Upper lobe of left lung (tissue), 6 donors: ENCODE data around the gene HELZ2. TPM values are rescaled to one million over a fixed set of nuclear protein-coding genes. Genes with fewer than 3 reads are reported as not detected.
A peak's percentile ranks its signal among the peaks of the same experiment; 100 is the strongest.
"Not testable (repeated sequence)": the region's sequence is repeated elsewhere in the genome, so short reads cannot be mapped to it uniquely, and the experiment has no call there.

ENCODE experiments used
- ATAC-seq, 2 donors: fragments of 200-7000 bp; cut with Tn5 transposase; one replicate each; pipeline ENCODE4 v1.9.1; 2022; ENCODE audit warnings: mild to moderate bottlenecking in 2 of 2, moderate library complexity in 2 of 2; ENCODE audit not compliant: low FRiP score in 2 of 2
- DNase-seq, 2 donors: peaks; one replicate each; pipeline ENCODE4 v3.0.0-alpha.2; 2019 to 2020
- H3K27ac ChIP-seq, 4 donors: fragments of 200-600 bp; sonication (generic); one replicate each; pipeline ENCODE4 v1.5.1; 2016 to 2019
- H3K27me3 ChIP-seq, 4 donors: fragments of 200-600 bp; sonication (generic); one replicate each; pipeline ENCODE4 v1.5.1; 2017 to 2019
- H3K36me3 ChIP-seq, 4 donors: fragments of 200-600 bp; sonication (generic); one replicate each; pipeline ENCODE4 v1.5.1; 2016 to 2019
- H3K4me1 ChIP-seq, 4 donors: fragments of 200-600 bp; sonication (generic); one replicate each; pipeline ENCODE4 v1.5.1; 2018 to 2019
- H3K4me3 ChIP-seq, 4 donors: fragments of 200-600 bp; sonication (generic); one replicate each; pipeline ENCODE4 v1.5.1; 2017 to 2019; ENCODE audit warnings: mild to moderate bottlenecking in 2 of 4, moderate library complexity in 1 of 4
- H3K9me3 ChIP-seq, 4 donors: fragments of 200-600 bp; sonication (generic); one replicate each; pipeline ENCODE4 v1.5.1; 2018 to 2019
- CTCF ChIP-seq, 6 experiments: fragments of 450-650 bp in 4 of 6; fragments of 200-600 bp in 2 of 6; sonication (generic) in 2 of 6; IDR thresholded peaks; one replicate each; pipeline ENCODE4 v1.5.1; 2016 to 2019; ENCODE audit warnings: antibody characterized with exemption in 6 of 6
- EP300 ChIP-seq, 4 donors: sonication (generic); formaldehyde crosslinking; IDR thresholded peaks; one replicate each; pipeline ENCODE4 v1.5.1; 2017; ENCODE audit warnings: antibody characterized with exemption in 4 of 4, control low read depth in 2 of 4
- POLR2A ChIP-seq, 4 donors: fragments of 450-650 bp; IDR thresholded peaks; one replicate each; pipeline ENCODE4 v1.5.1; 2016 to 2017; ENCODE audit warnings: antibody characterized with exemption in 4 of 4, mild to moderate bottlenecking in 2 of 4
- POLR2AphosphoS5 ChIP-seq, 2 donors: sonication (generic); formaldehyde crosslinking; IDR thresholded peaks; one replicate each; pipeline ENCODE4 v1.5.1; 2017; ENCODE audit warnings: antibody characterized with exemption in 2 of 2
- WGBS, 2 donors: methylation state at CpG; one replicate each; pipeline ENCODE4 v1.1.5; 2017 to 2018; 5-methylcytosine and 5-hydroxymethylcytosine counted together
- total RNA-seq, 6 donors: library from RNA; depleted of rRNA in 4 of 6; stranded (reverse); fragments of >200 nt in 4 of 6; gene quantifications; one replicate each; pipeline versions ENCODE4 v1.1.0 to v1.2.1, GENCODE V29; 2016 to 2021
- donor health status: DM: no; HTN: no; CAD: no; lungs with moderate emphysema.
- donor health status: DM: no; HTN: yes; CAD: no; lungs with severe emphysema.

The HELZ2 gene
- total RNA-seq, 6 donors from 2014 or later: 40.1 to 102 (median 56.6) TPM

GRCh38 chr20:63613863-63614594 lies 40.0 kb upstream of the HELZ2 start:
- H3K9me3 ChIP-seq, ATAC-seq, H3K27me3 ChIP-seq, H3K27ac ChIP-seq, H3K4me1 ChIP-seq, H3K4me3 ChIP-seq: not testable (repeated sequence)
- WGBS, 2 donors: 82 to 84% methylated on average over 16 to 18 of the region's 18 CpGs
- peak in 3 of 6 experiments; percentile 39 to 67 (median 64) for TF ChIP-seq CTCF (IDR thresholded peaks at IDR 0.05)
- H3K36me3 ChIP-seq: peaks cover 0 to 48% (median 30%) of the 10 kb centered on the region in 4 donors
- peak in 1 of 2 donors; percentile 38 for DNase-seq

- H3K9me3 ChIP-seq: no peaks in the 10 kb centered on the region
- no peaks in the 10 kb centered on the region for H3K4me1 ChIP-seq
- H3K27me3 ChIP-seq: no peaks in the 10 kb centered on the region
- no peak overlapping the region for H3K4me3 ChIP-seq
- DNase-seq: peak in 1 of 2 donors; percentile 40
- H3K36me3 ChIP-seq: peaks cover 0 to 31% (median 18%) of the 10 kb centered on the region in 4 donors
- WGBS, 2 donors: 72 to 75% methylated on average over 18 to 20 of the region's 20 CpGs
- TF ChIP-seq POLR2AphosphoS5 (IDR thresholded peaks at IDR 0.05) (peak in 1 of 2 donors; percentile 16), EP300 (IDR thresholded peaks at IDR 0.05) (no peak)
- ATAC-seq: peak; percentile 46 to 80
- peak overlapping the region in 2 of 4 donors; percentile 21 to 42 for H3K27ac ChIP-seq
Measured at GRCh38 chr20:63612276-63612931, 38.4 kb upstream of the HELZ2 start.

- peaks cover 0 to 24% (median 11%) of the 10 kb centered on the region in 4 donors for H3K36me3 ChIP-seq
- TF ChIP-seq EP300 (IDR thresholded peaks at IDR 0.05) (no peak), CTCF (IDR thresholded peaks at IDR 0.05) (no peak), POLR2AphosphoS5 (IDR thresholded peaks at IDR 0.05) (no peak)
- WGBS, 2 donors: 91 to 94% methylated on average over 6 to 10 of the region's 10 CpGs
- H3K27ac ChIP-seq: no peak overlapping the region
- H3K27me3 ChIP-seq: no peaks in the 10 kb centered on the region
- no peak for ATAC-seq
- H3K4me3 ChIP-seq: no peak overlapping the region
- no peak for DNase-seq
- no peaks in the 10 kb centered on the region for H3K9me3 ChIP-seq
- peaks cover 0 to 2% (median under 1%) of the 10 kb centered on the region in 4 donors for H3K4me1 ChIP-seq
Measured at GRCh38 chr20:63611646-63612045, 37.6 kb upstream of the HELZ2 start.

- TF ChIP-seq EP300 (IDR thresholded peaks at IDR 0.05): no peak
- TF ChIP-seq CTCF (IDR thresholded peaks at IDR 0.05): no peak
- TF ChIP-seq POLR2AphosphoS5 (IDR thresholded peaks at IDR 0.05): no peak
- no peak for TF ChIP-seq POLR2A (IDR thresholded peaks at IDR 0.05)
- ATAC-seq (no peak), DNase-seq (no peak)
- 88 to 90% methylated on average over 10 to 15 of the region's 17 CpGs for WGBS, 2 donors
- H3K4me1 ChIP-seq: peaks cover 0 to 7% (median 2%) of the 10 kb centered on the region in 4 donors
- no peak overlapping the region for H3K27ac ChIP-seq
- no peaks in the 10 kb centered on the region for H3K27me3 ChIP-seq
- no peak overlapping the region for H3K4me3 ChIP-seq
- peaks cover 0 to 16% (median 5%) of the 10 kb centered on the region in 4 donors for H3K36me3 ChIP-seq
- no peaks in the 10 kb centered on the region for H3K9me3 ChIP-seq
Measured at GRCh38 chr20:63610581-63611435, 36.8 kb upstream of the HELZ2 start.

GRCh38 chr20:63606686-63607085 lies 32.6 kb upstream of the HELZ2 start:
- H3K9me3 ChIP-seq: no peaks in the 10 kb centered on the region
- H3K4me3 ChIP-seq: no peak overlapping the region
- no peak for TF ChIP-seq POLR2A (IDR thresholded peaks at IDR 0.05)
- no peak for TF ChIP-seq CTCF (IDR thresholded peaks at IDR 0.05)
- TF ChIP-seq POLR2AphosphoS5 (IDR thresholded peaks at IDR 0.05): no peak
- TF ChIP-seq EP300 (IDR thresholded peaks at IDR 0.05): no peak
- H3K27me3 ChIP-seq: no peaks in the 10 kb centered on the region
- peaks cover 0 to 7% (median 2%) of the 10 kb centered on the region in 4 donors for H3K4me1 ChIP-seq
- DNase-seq: no peak
- peaks cover 7 to 31% (median 13%) of the 10 kb centered on the region in 4 donors for H3K36me3 ChIP-seq
- H3K27ac ChIP-seq: no peak overlapping the region
- WGBS, 2 donors: 73 to 86% methylated on average over 9 of the region's 9 CpGs
- ATAC-seq: peak in 1 of 2 donors; percentile 46
